Ishikawa (cell line): ENCODE measurements around the gene TMEM114.

Source experiments
- CEBPB ChIP-seq: IDR thresholded peaks from 2 replicates; pipeline ENCODE4 v1.6.1; 2012
- CREB1 ChIP-seq: IDR thresholded peaks from 2 replicates; pipeline ENCODE4 v1.6.1; 2012; ENCODE audit warnings: low read depth
- EGR1 ChIP-seq: IDR thresholded peaks from 2 replicates; pipeline ENCODE4 v1.6.1; 2012
- EP300 ChIP-seq: IDR thresholded peaks from 2 replicates; pipeline ENCODE4 v1.6.1; 2012; ENCODE audit warnings: borderline replicate concordance
- FOXM1 ChIP-seq: IDR thresholded peaks from 2 replicates; pipeline ENCODE4 v1.6.1; 2012; ENCODE audit warnings: low read depth, borderline replicate concordance
- MAX ChIP-seq: IDR thresholded peaks from 2 replicates; pipeline ENCODE4 v1.6.1; 2012
- NFIC ChIP-seq: IDR thresholded peaks from 2 replicates; pipeline ENCODE4 v1.6.1; 2012
- RAD21 ChIP-seq: IDR thresholded peaks from 2 replicates; pipeline ENCODE4 v1.6.1; 2012; ENCODE audit warnings: low read depth
- REST ChIP-seq: IDR thresholded peaks from 2 replicates; pipeline ENCODE4 v1.6.1; 2012; ENCODE audit warnings: low read depth, mild to moderate bottlenecking
- TAF1 ChIP-seq: IDR thresholded peaks from 2 replicates; pipeline ENCODE4 v1.6.1; 2012; ENCODE audit warnings: low read depth, mild to moderate bottlenecking
- TCF12 ChIP-seq: IDR thresholded peaks from 2 replicates; pipeline ENCODE4 v1.6.1; 2012; ENCODE audit warnings: low read depth
- TEAD4 ChIP-seq: IDR thresholded peaks from 2 replicates; pipeline ENCODE4 v1.6.1; 2012
- USF1 ChIP-seq: IDR thresholded peaks from 2 replicates; pipeline ENCODE4 v1.6.1; 2012
- YY1 ChIP-seq: IDR thresholded peaks from 2 replicates; pipeline ENCODE4 v1.6.1; 2012; ENCODE audit warnings: low read depth
- ZBTB7A ChIP-seq: IDR thresholded peaks from 2 replicates; pipeline ENCODE4 v1.6.1; 2012; ENCODE audit warnings: low read depth

The TMEM114 gene

GRCh38 chr16:8579559-8579958 lies 10.8 kb downstream of the TMEM114 start:
- TF ChIP-seq FOXM1 (no peak), RAD21 (no peak), TCF12 (no peak), EGR1 (no peak), MAX (no peak), USF1 (no peak), CREB1 (no peak), REST (no peak), TAF1 (no peak), EP300 (no peak), TEAD4 (no peak), YY1 (no peak), NFIC (no peak), CEBPB (no peak), ZBTB7A (no peak)

- TF ChIP-seq NFIC (no peak), CEBPB (no peak), MAX (no peak), YY1 (no peak), USF1 (no peak), TAF1 (no peak), REST (no peak), TEAD4 (no peak), CREB1 (no peak), EP300 (no peak), TCF12 (no peak), EGR1 (no peak), FOXM1 (no peak), ZBTB7A (no peak), RAD21 (no peak)
Measured at GRCh38 chr16:8577678-8578304, 12.5 kb downstream of the TMEM114 start.

GRCh38 chr16:8576141-8577004 lies 13.9 kb downstream of the TMEM114 start:
- no peak for TF ChIP-seq NFIC
- no peak for TF ChIP-seq TAF1
- TF ChIP-seq TEAD4, result no peak
- TF ChIP-seq MAX, result no peak
- TF ChIP-seq EGR1, result no peak
- no peak for TF ChIP-seq TCF12
- TF ChIP-seq CEBPB, result no peak
- TF ChIP-seq YY1, result no peak

GRCh38 chr16:8575399-8575798 lies 14.9 kb downstream of the TMEM114 start:
- no peak for TF ChIP-seq YY1
- TF ChIP-seq RAD21, result no peak
- TF ChIP-seq FOXM1, result no peak
- TF ChIP-seq CREB1, result no peak
- TF ChIP-seq EP300, result no peak
- no peak for TF ChIP-seq EGR1
- TF ChIP-seq ZBTB7A, result no peak
- no peak for TF ChIP-seq NFIC
- TF ChIP-seq USF1, result no peak
- no peak for TF ChIP-seq REST
- TF ChIP-seq MAX, result no peak
- TF ChIP-seq TEAD4, result no peak
- no peak for TF ChIP-seq TAF1
